ENCODE results near the gene KRTAP4-5. TPM values are rescaled to one million over a fixed set of nuclear protein-coding genes. Genes with fewer than 3 reads are reported as not detected.

Gene KRTAP4-5
- total and polyA plus RNA-seq, 7 donors: not detected

DNA sequence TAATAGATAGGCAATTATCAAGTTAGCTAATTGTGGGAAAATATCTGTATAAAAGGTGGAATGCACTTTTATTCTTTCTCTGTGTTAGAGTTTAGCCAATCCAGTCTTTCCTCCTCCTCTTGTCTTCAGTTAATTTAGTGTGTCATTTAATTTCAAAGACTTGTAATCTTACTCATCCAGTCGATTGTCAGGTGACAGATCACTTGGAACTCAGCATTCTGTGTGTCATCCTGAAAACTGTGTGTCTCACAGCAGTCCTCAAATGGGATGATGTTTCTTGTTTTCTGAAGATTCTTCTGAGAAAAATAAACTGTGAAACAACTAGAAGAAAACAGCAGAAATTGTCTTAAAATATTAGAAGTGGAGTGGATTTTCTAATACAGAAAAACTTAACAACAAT is 35.4 kb upstream of the KRTAP4-5 start:
- TF ChIP-seq, protein P1, sequence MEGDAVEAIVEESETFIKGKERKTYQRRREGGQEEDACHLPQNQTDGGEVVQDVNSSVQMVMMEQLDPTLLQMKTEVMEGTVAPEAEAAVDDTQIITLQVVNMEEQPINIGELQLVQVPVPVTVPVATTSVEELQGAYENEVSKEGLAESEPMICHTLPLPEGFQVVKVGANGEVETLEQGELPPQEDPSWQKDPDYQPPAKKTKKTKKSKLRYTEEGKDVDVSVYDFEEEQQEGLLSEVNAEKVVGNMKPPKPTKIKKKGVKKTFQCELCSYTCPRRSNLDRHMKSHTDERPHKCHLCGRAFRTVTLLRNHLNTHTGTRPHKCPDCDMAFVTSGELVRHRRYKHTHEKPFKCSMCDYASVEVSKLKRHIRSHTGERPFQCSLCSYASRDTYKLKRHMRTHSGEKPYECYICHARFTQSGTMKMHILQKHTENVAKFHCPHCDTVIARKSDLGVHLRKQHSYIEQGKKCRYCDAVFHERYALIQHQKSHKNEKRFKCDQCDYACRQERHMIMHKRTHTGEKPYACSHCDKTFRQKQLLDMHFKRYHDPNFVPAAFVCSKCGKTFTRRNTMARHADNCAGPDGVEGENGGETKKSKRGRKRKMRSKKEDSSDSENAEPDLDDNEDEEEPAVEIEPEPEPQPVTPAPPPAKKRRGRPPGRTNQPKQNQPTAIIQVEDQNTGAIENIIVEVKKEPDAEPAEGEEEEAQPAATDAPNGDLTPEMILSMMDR (IDR thresholded peaks at IDR 0.05): no peak
- TF ChIP-seq POLR2A (IDR thresholded peaks at IDR 0.05) (no peak), POLR2AphosphoS5 (IDR thresholded peaks at IDR 0.05) (no peak), EP300 (IDR thresholded peaks at IDR 0.05) (no peak)
- Histone ChIP-seq H3K9me3 (no peaks in the 10 kb centered on the region), H3K4me1 (no peaks in the 10 kb centered on the region), H3K27ac (no peak overlapping the region), H3K4me3 (no peak overlapping the region), H3K27me3 (peaks cover 0 to 2% (median 0%) of the 10 kb centered on the region in 3 donors), H3K36me3 (no peaks in the 10 kb centered on the region)
- DNase-seq: no peak
- WGBS, 2 donors: 44 to 58% methylated on average over 1 of the region's 1 CpG
- intact Hi-C loops (cut with DNase I): no loop called here

DNA sequence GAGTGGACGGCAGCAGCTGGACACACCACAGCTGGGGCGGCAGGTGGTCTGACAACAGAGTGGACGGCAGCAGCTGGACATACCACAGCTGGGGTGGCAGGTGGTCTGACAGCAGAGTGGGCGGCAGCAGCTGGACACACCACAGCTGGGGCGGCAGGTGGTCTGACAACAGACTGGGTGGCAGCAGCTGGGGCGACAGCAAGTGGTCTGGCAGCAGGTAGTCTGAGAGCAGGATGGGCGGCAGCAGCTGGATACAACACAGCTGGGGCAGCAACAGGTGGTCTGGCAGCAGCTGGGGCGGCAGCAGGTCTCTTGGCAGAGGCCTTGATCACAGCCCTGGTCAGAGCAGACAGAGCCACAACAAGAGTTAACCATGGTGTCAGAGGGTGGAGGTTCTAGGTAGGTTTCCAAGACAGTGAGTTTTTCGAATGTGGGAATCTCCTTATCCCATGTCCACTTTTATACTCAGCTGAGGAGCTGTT is 34.9 kb upstream of the KRTAP4-5 start, which contains the start of gene KRTAP4-1:
KRTAP4-1 (minus strand) TSS at position 432 of the 482 bp plus-strand sequence; CDS start at position 375, 57 bp downstream.
- H3K27me3 ChIP-seq: no peaks in the 10 kb centered on the region
- H3K27ac ChIP-seq: no peak within 1 kb of the TSS
- TF ChIP-seq POLR2AphosphoS5 (IDR thresholded peaks at IDR 0.05): no peak
- TF ChIP-seq, protein P1 (IDR thresholded peaks at IDR 0.05): no peak
- no peak for TF ChIP-seq EP300 (IDR thresholded peaks at IDR 0.05)
- no peak for TF ChIP-seq POLR2A (IDR thresholded peaks at IDR 0.05)
- no peaks in the 10 kb centered on the region for H3K4me1 ChIP-seq
- DNase-seq: no peak
- intact Hi-C loops (cut with DNase I): no loop called here
- H3K36me3 ChIP-seq: no peaks in the 10 kb centered on the region
- no peaks in the 10 kb centered on the region for H3K9me3 ChIP-seq
- 73 to 80% methylated on average over 9 of the region's 9 CpGs for WGBS, 2 donors
- H3K4me3 ChIP-seq: no peak within 1 kb of the TSS

DNA sequence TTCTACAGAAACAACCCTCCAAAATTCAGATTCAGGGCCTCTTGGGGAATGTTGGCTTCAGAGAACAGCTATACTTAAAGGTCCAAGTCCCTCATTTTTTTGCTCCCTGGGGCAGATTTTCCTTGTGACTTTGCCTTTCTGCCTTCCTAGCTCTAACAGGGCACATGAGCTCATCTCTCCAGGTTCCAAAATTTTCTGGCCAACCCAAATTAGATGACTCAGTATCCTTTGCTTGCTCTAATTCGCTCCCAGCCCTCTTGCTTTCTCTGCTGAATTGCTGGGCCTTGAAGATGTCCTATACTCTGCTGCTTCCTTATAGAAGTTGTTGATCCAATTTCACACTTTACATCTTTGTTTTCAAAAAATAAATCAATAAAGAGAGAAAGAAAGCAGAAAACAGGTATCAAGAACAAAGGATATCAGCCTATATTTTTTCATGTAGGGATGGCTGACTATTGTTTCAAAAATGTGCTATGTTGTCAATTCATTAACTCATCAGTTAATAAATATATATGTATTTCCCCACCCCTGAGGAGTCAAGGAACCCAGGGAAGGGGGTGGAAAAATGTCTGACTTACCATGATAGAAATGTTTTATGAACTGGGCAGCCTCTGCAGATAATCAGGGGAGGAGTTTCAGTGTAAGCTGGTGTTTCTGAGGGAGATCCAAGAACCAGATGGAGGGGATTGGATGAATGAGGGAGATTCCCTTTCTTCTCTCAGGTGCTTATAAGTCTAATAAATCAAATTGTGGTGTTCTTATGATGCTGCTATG is 29.4 kb upstream of the KRTAP4-5 start:
- H3K4me1 ChIP-seq: no peaks in the 10 kb centered on the region
- TF ChIP-seq, protein P1 (IDR thresholded peaks at IDR 0.05): no peak
- TF ChIP-seq POLR2AphosphoS5 (IDR thresholded peaks at IDR 0.05) (no peak), POLR2A (IDR thresholded peaks at IDR 0.05) (no peak), EP300 (IDR thresholded peaks at IDR 0.05) (no peak)
- H3K4me3 ChIP-seq: no peak overlapping the region
- no peaks in the 10 kb centered on the region for H3K36me3 ChIP-seq
- no peak for DNase-seq
- intact Hi-C loops (cut with DNase I): no loop called here
- H3K9me3 ChIP-seq: no peaks in the 10 kb centered on the region
- H3K27me3 ChIP-seq: no peaks in the 10 kb centered on the region
- H3K27ac ChIP-seq: no peak overlapping the region
- 95 to 97% methylated on average over 1 of the region's 1 CpG for WGBS, 2 donors

DNA sequence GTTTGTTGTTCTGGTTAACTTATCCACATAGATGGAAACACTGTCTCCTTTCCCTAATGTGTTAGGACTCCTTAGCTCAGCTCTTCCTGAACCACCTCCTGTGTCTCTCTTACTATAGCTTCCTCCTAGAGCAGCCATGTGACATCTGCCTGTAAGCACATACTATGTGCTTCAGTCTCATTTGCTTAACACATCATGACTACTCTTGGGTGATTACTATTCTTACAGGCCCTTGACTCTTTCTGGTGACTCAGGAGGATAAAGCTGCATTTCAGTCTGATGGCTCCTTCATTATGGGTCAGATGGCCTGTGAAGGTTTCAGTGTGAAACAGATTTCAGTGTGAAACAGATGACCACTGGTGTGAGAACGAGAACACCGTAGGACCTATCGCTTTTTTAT is 28.7 kb upstream of the KRTAP4-5 start:
- Histone ChIP-seq H3K9me3 (no peaks in the 10 kb centered on the region), H3K27ac (no peak overlapping the region), H3K27me3 (no peaks in the 10 kb centered on the region), H3K4me1 (no peaks in the 10 kb centered on the region), H3K36me3 (no peaks in the 10 kb centered on the region), H3K4me3 (no peak overlapping the region)
- TF ChIP-seq, protein P1 (IDR thresholded peaks at IDR 0.05): no peak
- TF ChIP-seq EP300 (IDR thresholded peaks at IDR 0.05) (no peak), POLR2AphosphoS5 (IDR thresholded peaks at IDR 0.05) (no peak), POLR2A (IDR thresholded peaks at IDR 0.05) (no peak)
- intact Hi-C loops (cut with DNase I): no loop called here
- DNase-seq: no peak
- WGBS, 2 donors: 96% methylated on average over 3 of the region's 3 CpGs
